PC-9 (cell line): Measurements from ENCODE around the gene HSPA1L. TPM values are rescaled to one million over a fixed set of nuclear protein-coding genes. Genes with fewer than 3 reads are reported as not detected.

Experiments
- BruUV-seq: library from RNA; stranded (reverse); fragments of 400-500 nt; replicated peaks from 2 replicates; lab custom pipeline; 2021; lab: Mats Ljungman, UMichigan
- CTCF ChIA-PET: fragments of 300-600 bp; sonication (Branson Sonifier 250); formaldehyde crosslinking; loops from one replicate; lab custom pipeline; 2022; ENCODE audit warnings: antibody characterized with exemption; lab: Charles Lee
- POLR2A ChIA-PET: fragments of 300-600 bp; sonication (Branson Sonifier 250); formaldehyde crosslinking; loops from one replicate; lab custom pipeline; 2022; ENCODE audit warnings: antibody characterized with exemption; ENCODE audit not compliant: unreplicated experiment; lab: Charles Lee
- DNase-seq, 2 experiments: peaks; one replicate each; pipeline versions ENCODE4 v3.0.0 to v3.0.0-alpha.2; 2015 to 2022; ENCODE audit warnings: mixed read lengths in 1 of 2
- H2AFZ ChIP-seq: fragments of 200-600 bp; sonication (generic); 2 replicates; pipeline ENCODE4 v1.8.1; 2017; ENCODE audit warnings: antibody characterized with exemption
- H3F3A ChIP-seq: fragments of 200-600 bp; sonication (generic); 2 replicates; pipeline ENCODE4 v1.8.1; 2017; ENCODE audit warnings: antibody characterized with exemption, mild to moderate bottlenecking, low read depth; ENCODE audit not compliant: insufficient read depth
- H3K27ac ChIP-seq: fragments of 200-600 bp; sonication (generic); 2 replicates; pipeline ENCODE4 v1.6.1; 2016; ENCODE audit warnings: mixed run types
- H3K27me3 ChIP-seq: fragments of 200-600 bp; sonication (generic); 2 replicates; pipeline ENCODE4 v1.6.1; 2016; ENCODE audit warnings: low read depth, mixed run types; ENCODE audit not compliant: insufficient read depth
- H3K36me3 ChIP-seq: fragments of 200-600 bp; sonication (generic); 2 replicates; pipeline ENCODE4 v1.6.1; 2016; ENCODE audit warnings: low read depth, mixed run types
- H3K4me1 ChIP-seq: fragments of 200-600 bp; sonication (generic); replicated peaks from 2 replicates; pipeline ENCODE4 v1.6.1; 2016; ENCODE audit warnings: mixed run types; ENCODE audit not compliant: insufficient read depth
- H3K4me2 ChIP-seq: fragments of 200-600 bp; sonication (generic); 2 replicates; pipeline ENCODE4 v1.6.1; 2017; ENCODE audit warnings: mixed run types
- H3K4me3 ChIP-seq: fragments of 200-600 bp; sonication (generic); 2 replicates; pipeline ENCODE4 v1.6.1; 2016; ENCODE audit warnings: mixed run types
- H3K79me2 ChIP-seq: fragments of 200-600 bp; sonication (generic); 2 replicates; pipeline ENCODE4 v1.6.1; 2017; ENCODE audit warnings: low read depth, mixed run types
- H3K9me2 ChIP-seq: fragments of 200-600 bp; sonication (generic); 2 replicates; pipeline ENCODE4 v1.8.1; 2017; ENCODE audit warnings: mild to moderate bottlenecking; ENCODE audit not compliant: insufficient read depth
- H3K9me3 ChIP-seq: fragments of 200-600 bp; sonication (generic); 2 replicates; pipeline ENCODE4 v1.8.1; 2016; ENCODE audit warnings: low read depth; ENCODE audit not compliant: insufficient read depth
- H4K20me1 ChIP-seq: fragments of 200-600 bp; sonication (generic); 2 replicates; pipeline ENCODE4 v1.8.1; 2017; ENCODE audit not compliant: insufficient read depth
- EZH2 ChIP-seq: fragments of 200-600 bp; sonication (generic); IDR thresholded peaks from 2 replicates; pipeline ENCODE4 v1.8.0; 2017; ENCODE audit warnings: antibody characterized with exemption, low read depth
- intact Hi-C: fragments of 100-400 bp; cut with micrococcal nuclease; formaldehyde crosslinking; loops from one replicate; pipeline ENCODE4 v1.10.0; 2022; ENCODE audit not compliant: unreplicated experiment
- total RNA-seq: library from RNA; stranded (reverse); gene quantifications from 2 replicates; pipeline ENCODE4 v1.2.3, GENCODE V29; 2021
- TF ChIP-seq, protein P1 (sequence below): fragments of 200-600 bp; sonication (generic); conservative IDR thresholded peaks from 2 replicates; pipeline ENCODE4 v1.6.1; 2017; ENCODE audit warnings: mixed run types, antibody characterized with exemption, mild to moderate bottlenecking, moderate library complexity

Gene HSPA1L
- total RNA-seq, 1 experiment from 2014 or later = 2.3 TPM

DNA sequence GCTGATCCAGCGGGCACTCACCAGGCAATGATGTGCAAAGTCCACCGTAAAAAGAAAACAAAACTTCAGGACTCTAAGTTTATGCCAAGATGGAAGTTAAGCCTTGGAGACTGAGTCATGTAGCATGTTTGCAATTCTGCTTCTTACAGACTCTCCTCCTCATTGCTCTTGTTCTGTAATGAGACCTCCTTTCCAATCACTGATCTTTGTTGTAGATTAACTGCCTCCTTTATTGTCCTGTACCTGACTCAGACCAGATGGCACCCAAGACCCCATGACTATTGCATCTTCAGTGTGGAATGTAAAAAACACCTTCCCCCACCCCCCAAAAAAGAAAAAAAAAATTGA is 36.4 kb upstream of the HSPA1L start:
- Histone ChIP-seq H3K27ac (no peak overlapping the region), H3K4me3 (no peak overlapping the region), H3K9me2 (no peaks in the 10 kb centered on the region), H2AFZ (no peak overlapping the region), H3K27me3 (no peaks in the 10 kb centered on the region), H3K4me2 (no peak overlapping the region), H3K9me3 (no peaks in the 10 kb centered on the region), H3F3A (peaks cover 11% of the 10 kb centered on the region; the same call in 1 of the 2 replicates), H3K79me2 (no peaks in the 10 kb centered on the region), H3K4me1 (no peaks in the 10 kb centered on the region), H4K20me1 (no peaks in the 10 kb centered on the region), H3K36me3 (no peaks in the 10 kb centered on the region)
- DNase-seq = no peak
- no peak for TF ChIP-seq EZH2
- TF ChIP-seq, protein P1, sequence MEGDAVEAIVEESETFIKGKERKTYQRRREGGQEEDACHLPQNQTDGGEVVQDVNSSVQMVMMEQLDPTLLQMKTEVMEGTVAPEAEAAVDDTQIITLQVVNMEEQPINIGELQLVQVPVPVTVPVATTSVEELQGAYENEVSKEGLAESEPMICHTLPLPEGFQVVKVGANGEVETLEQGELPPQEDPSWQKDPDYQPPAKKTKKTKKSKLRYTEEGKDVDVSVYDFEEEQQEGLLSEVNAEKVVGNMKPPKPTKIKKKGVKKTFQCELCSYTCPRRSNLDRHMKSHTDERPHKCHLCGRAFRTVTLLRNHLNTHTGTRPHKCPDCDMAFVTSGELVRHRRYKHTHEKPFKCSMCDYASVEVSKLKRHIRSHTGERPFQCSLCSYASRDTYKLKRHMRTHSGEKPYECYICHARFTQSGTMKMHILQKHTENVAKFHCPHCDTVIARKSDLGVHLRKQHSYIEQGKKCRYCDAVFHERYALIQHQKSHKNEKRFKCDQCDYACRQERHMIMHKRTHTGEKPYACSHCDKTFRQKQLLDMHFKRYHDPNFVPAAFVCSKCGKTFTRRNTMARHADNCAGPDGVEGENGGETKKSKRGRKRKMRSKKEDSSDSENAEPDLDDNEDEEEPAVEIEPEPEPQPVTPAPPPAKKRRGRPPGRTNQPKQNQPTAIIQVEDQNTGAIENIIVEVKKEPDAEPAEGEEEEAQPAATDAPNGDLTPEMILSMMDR = no peak
- ChIA-PET POLR2A (no interaction called here), CTCF (no interaction called here)
- intact Hi-C loops = no loop called here
- no TSS peak for BruUV-seq

DNA sequence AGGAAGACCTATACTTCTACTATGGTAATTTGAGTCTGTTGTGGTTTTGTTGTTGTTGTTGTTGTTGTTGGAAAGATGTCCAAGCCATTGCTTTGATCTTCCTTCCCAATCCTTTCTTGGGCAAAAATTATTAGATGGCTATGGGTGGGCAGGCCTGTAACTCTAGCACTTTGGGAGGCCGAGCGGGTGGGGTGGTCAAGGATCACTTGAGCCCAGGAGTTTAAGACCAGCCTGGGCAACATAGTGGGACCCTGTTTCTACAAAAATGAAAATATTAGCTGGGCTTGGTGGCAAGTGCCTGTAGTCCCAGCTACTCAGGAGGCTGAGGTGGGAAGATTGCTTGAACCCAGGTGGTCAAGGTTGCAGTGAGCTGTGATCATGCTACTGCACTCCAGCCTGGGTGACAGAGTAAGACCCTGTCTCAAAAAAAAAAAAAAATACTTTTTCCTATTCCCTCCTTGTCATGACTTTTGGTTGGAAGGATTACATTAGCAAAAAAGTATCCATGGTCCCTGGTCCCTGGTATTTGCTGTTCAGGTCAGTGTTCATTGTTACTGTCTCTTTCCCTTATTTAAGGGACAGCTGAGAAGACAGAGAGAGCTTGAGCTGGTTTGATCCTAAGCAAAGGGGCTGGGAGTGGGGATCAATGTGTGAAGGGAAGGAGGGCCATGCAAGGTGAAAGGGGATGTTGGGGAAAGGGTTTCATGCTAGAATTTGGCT is 35.8 kb upstream of the HSPA1L start:
- no peak overlapping the region for H3K4me3 ChIP-seq
- H3K9me2 ChIP-seq = no peaks in the 10 kb centered on the region
- POLR2A ChIA-PET = no interaction called here
- TF ChIP-seq EZH2 = no peak
- TF ChIP-seq, protein P1 = no peak
- intact Hi-C loops = no loop called here
- no peaks in the 10 kb centered on the region for H3K9me3 ChIP-seq
- no TSS peak for BruUV-seq
- CTCF ChIA-PET = no interaction called here
- no peaks in the 10 kb centered on the region for H3K4me1 ChIP-seq
- H3K27me3 ChIP-seq = no peaks in the 10 kb centered on the region
- no peak overlapping the region for H3K4me2 ChIP-seq
- DNase-seq = no peak
- no peak overlapping the region for H2AFZ ChIP-seq
- no peaks in the 10 kb centered on the region for H3K36me3 ChIP-seq
- H4K20me1 ChIP-seq = no peaks in the 10 kb centered on the region
- H3F3A ChIP-seq = peaks cover 11% of the 10 kb centered on the region; the same call in 1 of the 2 replicates
- no peaks in the 10 kb centered on the region for H3K79me2 ChIP-seq
- H3K27ac ChIP-seq = no peak overlapping the region

DNA sequence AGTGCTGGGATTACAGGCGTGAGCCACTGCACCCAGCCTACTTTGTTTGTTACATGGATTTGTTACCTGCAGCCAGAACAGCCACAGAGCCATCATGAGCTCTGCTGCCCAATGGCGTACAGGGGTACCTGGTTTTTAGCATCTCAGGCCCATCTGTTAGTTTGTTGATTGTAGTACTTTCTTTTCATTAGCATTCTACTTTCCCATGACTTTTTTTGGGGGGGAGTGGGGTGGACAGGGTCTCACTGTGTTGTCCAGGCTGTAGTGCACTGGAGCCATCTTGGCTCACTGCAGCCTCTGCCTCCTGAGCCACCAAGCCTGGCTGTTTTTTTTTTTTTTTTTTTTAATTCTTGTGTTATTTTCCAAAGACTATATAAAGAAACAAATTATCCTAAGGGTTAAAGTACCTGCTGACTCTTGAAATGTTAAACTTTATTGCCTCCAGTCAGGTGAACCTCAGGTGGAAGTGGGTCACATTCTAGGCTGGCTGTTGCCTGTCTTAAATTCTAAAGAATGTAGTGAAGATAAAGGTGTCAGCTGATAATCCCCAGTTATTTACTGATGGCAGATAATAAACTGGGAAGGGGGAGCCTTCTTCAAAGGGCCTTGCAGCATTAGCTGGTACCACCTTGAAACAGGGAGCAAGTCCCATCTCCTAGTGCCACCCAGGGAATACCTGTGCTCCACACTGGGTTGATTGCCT is 32.3 kb upstream of the HSPA1L start:
- Histone ChIP-seq H2AFZ (no peak overlapping the region), H3F3A (peaks cover 20% of the 10 kb centered on the region; the same call in 1 of the 2 replicates), H3K4me2 (no peak overlapping the region), H3K4me3 (no peak overlapping the region), H3K9me2 (no peaks in the 10 kb centered on the region), H3K27ac (no peak overlapping the region), H3K36me3 (no peaks in the 10 kb centered on the region), H3K9me3 (no peaks in the 10 kb centered on the region), H3K27me3 (no peaks in the 10 kb centered on the region), H3K4me1 (no peaks in the 10 kb centered on the region), H4K20me1 (no peaks in the 10 kb centered on the region), H3K79me2 (no peaks in the 10 kb centered on the region)
- DNase-seq = no peak
- POLR2A ChIA-PET = interaction anchor here (0.9 kb wide), 1 partner anchor 170 kb away, joined by 5 read pairs; no protein-coding TSS in a partner anchor
- TF ChIP-seq, protein P1 = no peak
- TF ChIP-seq EZH2 = no peak
- intact Hi-C loops = no loop called here
- no TSS peak for BruUV-seq
- CTCF ChIA-PET = interaction anchor here (0.6 kb wide), 1 partner anchor 117 kb away, joined by 3 read pairs; no protein-coding TSS in a partner anchor
